A673 (cell line): ENCODE results near the gene RBFOX2. TPM values are rescaled to one million over a fixed set of nuclear protein-coding genes. Genes with fewer than 3 reads are reported as not detected.

Experiments
- BruUV-seq: library from RNA; stranded (reverse); fragments of 400-500 nt; replicated peaks from 2 replicates; lab custom pipeline; 2021; lab: Mats Ljungman, UMichigan
- CTCF ChIA-PET: fragments of 300-600 bp; sonication (Branson Sonifier 250); formaldehyde crosslinking; loops from one replicate; lab custom pipeline; 2022; ENCODE audit warnings: antibody characterized with exemption; lab: Charles Lee
- POLR2A ChIA-PET: fragments of 300-600 bp; sonication (Branson Sonifier 250); formaldehyde crosslinking; loops from one replicate; lab custom pipeline; 2022; ENCODE audit warnings: antibody characterized with exemption; ENCODE audit not compliant: low non-redundant PET; lab: Charles Lee
- DNase-seq: peaks from one replicate; pipeline ENCODE4 v3.0.0-alpha.2; 2015; ENCODE audit warnings: low spot score
- H3K27ac ChIP-seq: fragments of 200-600 bp; sonication (generic); 2 replicates; pipeline ENCODE4 v1.5.1; 2016; ENCODE audit warnings: mixed run types, low read depth, mild to moderate bottlenecking, mixed read lengths, antibody characterized with exemption, low read length; ENCODE audit not compliant: poor library complexity, severe bottlenecking
- H3K27me3 ChIP-seq: fragments of 200-600 bp; sonication (generic); replicated peaks from 2 replicates; pipeline ENCODE4 v1.6.1; 2017; ENCODE audit warnings: mixed run types, low read depth, mild to moderate bottlenecking, mixed read lengths, antibody characterized with exemption, low read length; ENCODE audit not compliant: insufficient read depth, poor library complexity
- H3K36me3 ChIP-seq: fragments of 200-600 bp; sonication (generic); 2 replicates; pipeline ENCODE4 v1.6.1; 2016; ENCODE audit warnings: mixed run types, mild to moderate bottlenecking, mixed read lengths, antibody characterized with exemption, low read length; ENCODE audit not compliant: insufficient read depth, poor library complexity, severe bottlenecking
- H3K4me1 ChIP-seq: fragments of 200-600 bp; sonication (generic); 2 replicates; pipeline ENCODE4 v1.6.1; 2017; ENCODE audit warnings: mixed run types, mild to moderate bottlenecking, mixed read lengths, antibody characterized with exemption, low read length; ENCODE audit not compliant: insufficient read depth, poor library complexity, severe bottlenecking
- H3K4me3 ChIP-seq: fragments of 200-600 bp; sonication (generic); 2 replicates; pipeline ENCODE4 v1.5.1; 2016; ENCODE audit warnings: low read depth, mixed run types, mild to moderate bottlenecking, mixed read lengths, low read length; ENCODE audit not compliant: poor library complexity, severe bottlenecking
- H3K9me3 ChIP-seq: fragments of 200-600 bp; sonication (generic); 2 replicates; pipeline ENCODE4 v1.6.1; 2016; ENCODE audit warnings: mixed run types, low read depth, mild to moderate bottlenecking, mixed read lengths, antibody characterized with exemption, low read length; ENCODE audit not compliant: poor library complexity, severe bottlenecking
- CTCF ChIP-seq: fragments of 300-800, 200-600 bp; sonication (generic); conservative IDR thresholded peaks from 2 replicates; pipeline ENCODE4 v1.5.1; 2017; ENCODE audit warnings: low read depth, mild to moderate bottlenecking, antibody characterized with exemption, low read length, moderate library complexity, mixed read lengths
- EZH2 ChIP-seq: fragments of 200-600 bp; sonication (generic); IDR thresholded peaks from 2 replicates; pipeline ENCODE4 v1.6.1; 2017; ENCODE audit warnings: borderline replicate concordance, low read depth, mild to moderate bottlenecking, mixed read lengths, antibody characterized with exemption, low read length; ENCODE audit not compliant: poor library complexity, severe bottlenecking
- intact Hi-C: fragments of 100-400 bp; cut with micrococcal nuclease; formaldehyde crosslinking; loops from one replicate; pipeline ENCODE4 v1.10.0; 2022; ENCODE audit not compliant: unreplicated experiment
- total RNA-seq: library from RNA; stranded (reverse); gene quantifications from 2 replicates; pipeline ENCODE4 v1.2.3, GENCODE V29; 2021

RBFOX2 gene
- total RNA-seq, 1 experiment from 2014 or later, result 142 TPM

GRCh38 chr22:35887296-35887875, 141.2 kb downstream of the RBFOX2 start:
- Histone ChIP-seq H3K36me3 (no peaks in the 10 kb centered on the region), H3K9me3 (no peaks in the 10 kb centered on the region), H3K27me3 (no peaks in the 10 kb centered on the region), H3K4me3 (no peak overlapping the region), H3K4me1 (peaks cover 33% of the 10 kb centered on the region), H3K27ac (no peak overlapping the region)
- TF ChIP-seq EZH2, result no peak
- CTCF ChIA-PET, result no interaction called here
- intact Hi-C loops, result no loop called here
- POLR2A ChIA-PET, result no interaction called here
- BruUV-seq, result no TSS peak
- DNase-seq, result no peak

- intact Hi-C loops, result no loop called here
- CTCF ChIA-PET, result no interaction called here
- DNase-seq, result no peak
- Histone ChIP-seq H3K27ac (no peak overlapping the region), H3K4me3 (no peak overlapping the region), H3K27me3 (no peaks in the 10 kb centered on the region), H3K36me3 (no peaks in the 10 kb centered on the region), H3K4me1 (peaks cover 30% of the 10 kb centered on the region), H3K9me3 (no peaks in the 10 kb centered on the region)
- TF ChIP-seq EZH2 (no peak), CTCF (no peak)
- POLR2A ChIA-PET, result no interaction called here
- no TSS peak for BruUV-seq
These were observed 142.3 kb downstream of the RBFOX2 start for GRCh38 chr22:35886309-35886708.

- DNase-seq, result no peak
- intact Hi-C loops, result no loop called here
- ChIA-PET POLR2A (no interaction called here), CTCF (no interaction called here)
- H3K27me3 ChIP-seq, result no peaks in the 10 kb centered on the region
- no peak overlapping the region for H3K27ac ChIP-seq
- no TSS peak for BruUV-seq
- H3K4me3 ChIP-seq, result no peak overlapping the region
- no peaks in the 10 kb centered on the region for H3K9me3 ChIP-seq
- TF ChIP-seq EZH2 (no peak), CTCF (no peak)
- peaks cover 36% of the 10 kb centered on the region for H3K4me1 ChIP-seq
- H3K36me3 ChIP-seq, result no peaks in the 10 kb centered on the region
These were observed 144.1 kb downstream of the RBFOX2 start for GRCh38 chr22:35884529-35884928.
